ENCODE data around the gene FGD5.

Gene FGD5

DNA sequence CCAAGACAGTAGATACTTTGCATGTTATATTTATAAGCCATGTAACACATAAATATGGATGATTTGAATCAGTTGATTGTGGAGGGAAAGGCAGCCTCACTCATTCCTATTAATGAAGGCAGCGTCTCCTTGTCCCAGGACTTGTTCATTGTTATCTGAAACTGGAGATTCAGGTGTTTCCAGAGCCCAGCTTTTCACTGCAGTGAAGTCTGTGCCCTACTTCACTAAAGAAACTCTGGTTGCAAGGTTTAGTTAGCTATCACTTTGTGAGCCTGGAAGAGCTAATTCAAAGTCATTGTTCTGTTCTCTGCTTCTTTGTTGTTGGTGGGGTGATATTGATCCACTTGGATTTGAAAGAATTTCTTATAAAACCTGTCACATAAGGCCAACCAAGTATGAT is 138.4 kb downstream of the FGD5 start:
- TF ChIP-seq, protein P1, sequence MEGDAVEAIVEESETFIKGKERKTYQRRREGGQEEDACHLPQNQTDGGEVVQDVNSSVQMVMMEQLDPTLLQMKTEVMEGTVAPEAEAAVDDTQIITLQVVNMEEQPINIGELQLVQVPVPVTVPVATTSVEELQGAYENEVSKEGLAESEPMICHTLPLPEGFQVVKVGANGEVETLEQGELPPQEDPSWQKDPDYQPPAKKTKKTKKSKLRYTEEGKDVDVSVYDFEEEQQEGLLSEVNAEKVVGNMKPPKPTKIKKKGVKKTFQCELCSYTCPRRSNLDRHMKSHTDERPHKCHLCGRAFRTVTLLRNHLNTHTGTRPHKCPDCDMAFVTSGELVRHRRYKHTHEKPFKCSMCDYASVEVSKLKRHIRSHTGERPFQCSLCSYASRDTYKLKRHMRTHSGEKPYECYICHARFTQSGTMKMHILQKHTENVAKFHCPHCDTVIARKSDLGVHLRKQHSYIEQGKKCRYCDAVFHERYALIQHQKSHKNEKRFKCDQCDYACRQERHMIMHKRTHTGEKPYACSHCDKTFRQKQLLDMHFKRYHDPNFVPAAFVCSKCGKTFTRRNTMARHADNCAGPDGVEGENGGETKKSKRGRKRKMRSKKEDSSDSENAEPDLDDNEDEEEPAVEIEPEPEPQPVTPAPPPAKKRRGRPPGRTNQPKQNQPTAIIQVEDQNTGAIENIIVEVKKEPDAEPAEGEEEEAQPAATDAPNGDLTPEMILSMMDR (IDR thresholded peaks at IDR 0.05): no peak

DNA sequence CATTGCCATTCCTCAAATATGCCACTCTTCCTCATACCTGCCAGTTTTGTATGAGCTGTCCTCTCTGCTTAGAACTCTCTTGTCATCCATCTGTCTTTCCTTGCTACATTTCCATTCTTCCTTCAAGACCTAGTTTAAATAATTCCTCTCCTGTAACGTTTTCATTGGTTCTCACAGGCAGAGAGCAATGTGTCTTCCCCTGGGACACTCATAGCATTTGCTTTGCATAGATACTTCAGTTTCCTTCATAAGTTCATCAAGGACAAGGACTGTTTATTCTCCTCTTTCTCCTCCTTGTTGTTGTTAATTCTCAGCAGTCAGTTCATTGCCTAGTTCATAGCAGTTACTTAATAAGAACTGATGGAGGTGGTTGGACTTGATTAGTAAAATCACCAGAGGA is 139.2 kb downstream of the FGD5 start:
- TF ChIP-seq, protein P1 (IDR thresholded peaks at IDR 0.05): no peak

DNA sequence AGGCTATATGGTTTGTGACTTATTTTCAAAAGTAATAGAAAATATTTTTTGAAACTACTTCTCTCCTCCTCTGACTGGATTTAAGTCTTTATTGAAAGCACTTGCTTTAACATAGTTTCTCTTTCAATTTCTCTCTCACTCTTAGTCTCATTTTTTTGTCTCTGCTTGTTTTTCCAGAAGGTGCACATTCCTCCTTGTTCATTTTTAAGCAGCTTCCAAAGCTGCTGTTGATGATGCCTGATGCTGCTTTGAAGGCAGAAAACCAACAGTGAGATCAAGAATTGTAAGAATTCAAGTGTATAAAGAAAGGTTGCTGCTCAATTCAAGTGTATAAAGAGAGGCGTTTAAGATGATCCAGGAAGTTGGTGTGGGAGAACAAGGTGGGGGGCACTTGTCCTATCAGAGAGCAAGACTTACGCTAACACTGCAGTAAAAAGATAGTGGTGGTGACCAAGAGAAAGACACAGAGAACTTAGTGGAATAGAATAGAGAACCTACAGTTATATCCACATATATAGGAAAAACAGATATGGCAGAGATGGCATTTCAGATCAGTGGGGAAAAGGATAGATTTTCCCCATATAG is 140.7 kb downstream of the FGD5 start:
- TF ChIP-seq, protein P1 (IDR thresholded peaks at IDR 0.05): no peak

DNA sequence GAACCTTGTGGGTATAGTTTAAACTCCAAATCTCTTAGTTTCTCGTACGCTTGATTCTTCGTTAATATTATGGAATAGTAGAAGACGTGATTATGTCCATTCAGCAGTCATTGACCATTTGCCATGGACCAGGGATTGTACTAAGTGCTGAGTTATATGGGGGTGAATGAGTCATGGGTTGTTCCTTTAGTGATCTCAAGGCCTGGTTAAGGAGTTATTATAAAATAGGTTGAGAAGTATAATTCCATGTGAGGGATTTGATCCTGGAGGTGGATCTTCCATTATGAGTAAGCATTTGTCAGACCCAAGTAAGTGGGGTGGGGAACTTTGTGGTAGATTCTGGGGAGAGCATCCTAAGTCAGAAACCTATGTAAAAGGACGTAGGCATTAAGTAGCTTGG is 144.0 kb downstream of the FGD5 start:
- TF ChIP-seq, protein P1 (IDR thresholded peaks at IDR 0.05): no peak

DNA sequence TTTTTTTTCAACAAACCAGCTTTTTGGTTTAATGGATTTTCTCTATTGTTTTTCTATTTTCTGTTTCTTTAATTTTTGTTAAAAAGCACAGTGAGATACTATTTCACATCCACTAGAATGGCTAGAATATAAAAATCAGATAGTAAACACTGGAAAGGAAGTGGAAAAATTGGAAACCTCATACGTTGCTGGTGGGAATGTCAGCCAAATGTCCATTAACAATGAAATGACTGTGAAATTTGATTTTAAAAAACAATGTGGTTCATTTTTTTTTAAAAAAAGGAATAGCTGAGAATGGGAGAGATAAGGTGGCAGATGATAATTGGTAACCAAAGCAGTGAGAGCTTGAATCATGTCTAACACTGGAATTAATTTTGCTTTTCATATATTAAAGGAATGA is 148.5 kb downstream of the FGD5 start:
- TF ChIP-seq, protein P1 (IDR thresholded peaks at IDR 0.05): no peak

DNA sequence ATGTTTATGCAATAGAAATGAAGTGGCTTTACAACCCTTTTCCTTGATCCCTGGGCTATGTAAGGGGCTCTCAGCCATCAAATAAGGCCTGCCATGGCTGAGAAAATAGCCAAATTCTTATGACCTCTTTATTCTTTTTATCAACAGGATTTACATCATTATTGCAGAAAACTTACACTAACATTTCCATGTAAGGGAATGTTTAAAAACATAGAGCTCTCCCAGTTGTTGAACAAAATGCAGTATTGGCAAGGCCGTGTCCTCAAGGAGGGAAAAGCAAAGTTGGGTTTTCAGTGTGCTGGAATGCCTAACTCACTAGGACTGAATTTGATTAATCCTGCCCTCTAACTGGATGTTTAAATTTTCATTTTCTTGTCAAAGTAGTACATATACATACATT is 150.9 kb downstream of the FGD5 start:
- TF ChIP-seq, protein P1 (IDR thresholded peaks at IDR 0.05): no peak

DNA sequence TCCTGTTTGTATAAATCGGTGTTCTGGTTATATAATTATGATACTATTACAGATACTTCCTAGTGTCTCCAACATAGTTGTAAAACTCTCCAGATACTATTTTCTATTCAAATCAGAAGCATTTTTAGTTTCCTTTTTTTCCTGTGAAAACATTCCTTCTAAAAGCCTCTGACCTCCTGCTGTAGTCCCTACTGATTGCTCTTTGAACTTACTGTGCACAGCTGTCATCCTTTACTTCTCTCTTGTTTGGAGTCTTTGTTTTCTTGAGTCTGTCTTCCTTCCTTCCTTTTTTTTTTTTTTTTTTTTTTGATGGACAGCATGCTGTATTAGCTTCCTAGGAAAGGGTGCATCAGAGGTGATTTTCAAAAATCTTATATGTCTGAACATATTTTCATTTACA is 157.6 kb downstream of the FGD5 start:
- TF ChIP-seq, protein P1 (IDR thresholded peaks at IDR 0.05): no peak

DNA sequence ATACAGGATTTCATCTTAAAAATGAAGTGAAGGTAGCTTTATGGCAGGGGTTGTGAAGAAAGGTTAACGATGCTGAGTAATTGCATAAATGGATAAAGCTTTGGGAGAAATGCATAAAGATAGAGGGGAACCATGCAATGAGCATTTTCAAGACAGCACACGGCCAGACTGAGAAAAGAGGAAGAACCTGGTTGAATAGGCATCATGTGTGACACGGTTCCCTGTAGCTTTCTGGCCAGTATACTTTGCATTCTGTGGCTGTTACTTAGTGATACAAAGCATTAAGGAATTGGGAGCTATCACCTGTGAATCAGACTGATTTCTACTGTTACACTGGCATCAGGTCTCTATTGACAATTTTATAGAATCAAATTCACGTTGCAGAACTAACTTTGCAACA is 161.9 kb downstream of the FGD5 start:
- TF ChIP-seq, protein P1 (IDR thresholded peaks at IDR 0.05): no peak

Data from LNCAP (cell line).